OCI-LY7 (cell line): Measurements from ENCODE around the gene TNFRSF1A. TPM values are rescaled to one million over a fixed set of nuclear protein-coding genes. Genes with fewer than 3 reads are reported as not detected.
A peak's percentile ranks its signal among the peaks of the same experiment; 100 is the strongest.

Experiments used
- Bru-seq: library from RNA; stranded (reverse); fragments of 400-500 nt; gene quantifications from one replicate; lab custom pipeline; 2021; lab: Mats Ljungman, UMichigan
- BruChase-seq, 2 experiments: library from RNA; stranded (reverse); fragments of 400-500 nt; gene quantifications; one replicate each; lab custom pipeline; 2021; lab: Mats Ljungman, UMichigan
- BruUV-seq: library from RNA; stranded (reverse); fragments of 400-500 nt; replicated peaks from 2 replicates; lab custom pipeline; 2021; lab: Mats Ljungman, UMichigan
- CTCF ChIA-PET: fragments of 300-600 bp; sonication (Branson Sonifier 250); formaldehyde crosslinking; loops from one replicate; lab custom pipeline; 2022; ENCODE audit warnings: antibody characterized with exemption; ENCODE audit not compliant: unreplicated experiment; lab: Charles Lee
- POLR2A ChIA-PET: fragments of 300-600 bp; sonication (Branson Sonifier 250); formaldehyde crosslinking; loops from one replicate; lab custom pipeline; 2022; ENCODE audit warnings: antibody characterized with exemption; lab: Charles Lee
- DNase-seq: peaks from one replicate; pipeline ENCODE4 v3.0.0-alpha.2; 2015; ENCODE audit warnings: low spot score
- H2AFZ ChIP-seq: fragments of 200-600 bp; sonication (generic), shearing (Covaris generic); 2 replicates; pipeline ENCODE4 v1.6.1; 2014; ENCODE audit warnings: mild to moderate bottlenecking, antibody characterized with exemption, low read length, moderate library complexity
- H3K27ac ChIP-seq: fragments of 200-600 bp; sonication (generic); 2 replicates; pipeline ENCODE4 v1.5.1; 2014; ENCODE audit warnings: mixed run types, low read depth, mild to moderate bottlenecking, moderate library complexity, low read length, inconsistent platforms; ENCODE audit not compliant: poor library complexity, severe bottlenecking
- H3K36me3 ChIP-seq: fragments of 200-600 bp; sonication (generic); 2 replicates; pipeline ENCODE4 v1.6.1; 2014; ENCODE audit warnings: mild to moderate bottlenecking, antibody characterized with exemption, low read length, moderate library complexity, mixed read lengths; ENCODE audit not compliant: insufficient read depth
- H3K4me1 ChIP-seq: fragments of 200-600 bp; sonication (generic); 2 replicates; pipeline ENCODE4 v1.5.1; 2014; ENCODE audit warnings: mild to moderate bottlenecking, low read length; ENCODE audit not compliant: insufficient read depth, poor library complexity, severe bottlenecking
- H3K4me2 ChIP-seq: fragments of 200-600 bp; sonication (generic); 2 replicates; pipeline ENCODE4 v1.6.1; 2014; ENCODE audit warnings: mild to moderate bottlenecking, low read length
- H3K4me3 ChIP-seq: fragments of 200-600 bp; sonication (generic); 2 replicates; pipeline ENCODE4 v1.5.1; 2014; ENCODE audit warnings: mild to moderate bottlenecking, low read depth, low read length; ENCODE audit not compliant: poor library complexity, severe bottlenecking
- H3K79me2 ChIP-seq: fragments of 200-600 bp; sonication (generic); 2 replicates; pipeline ENCODE4 v1.6.1; 2016; ENCODE audit warnings: low read depth, mild to moderate bottlenecking, low read length, moderate library complexity, mixed read lengths; ENCODE audit not compliant: insufficient read depth
- H3K9me2 ChIP-seq: fragments of 200-600 bp; sonication (generic); 2 replicates; pipeline ENCODE4 v1.6.1; 2016; ENCODE audit warnings: mild to moderate bottlenecking, low read length, mixed read lengths; ENCODE audit not compliant: insufficient read depth
- H3K9me3 ChIP-seq: fragments of 200-600 bp; sonication (generic); 2 replicates; pipeline ENCODE4 v1.6.1; 2014; ENCODE audit warnings: mild to moderate bottlenecking, mixed run types, low read length, mixed read lengths
- H4K20me1 ChIP-seq: fragments of 200-600 bp; sonication (generic); 2 replicates; pipeline ENCODE4 v1.6.1; 2014; ENCODE audit warnings: mild to moderate bottlenecking, antibody characterized with exemption, low read length, moderate library complexity, mixed read lengths; ENCODE audit not compliant: insufficient read depth
- EZH2phosphoT487 ChIP-seq: fragments of 200-600 bp; sonication (generic); IDR thresholded peaks from 2 replicates; pipeline ENCODE4 v1.6.1; 2018; ENCODE audit warnings: low read depth, borderline replicate concordance, mild to moderate bottlenecking, mixed run types, antibody characterized with exemption, low read length, moderate library complexity, mixed read lengths
- intact Hi-C: fragments of 100-400 bp; cut with micrococcal nuclease; formaldehyde crosslinking; loops from one replicate; pipeline ENCODE4 v1.10.0; 2022; ENCODE audit not compliant: unreplicated experiment
- long read RNA-seq: library from polyadenylated mRNA; stranded (forward); transcript quantifications from one replicate; pipeline ENCODE4 v2.0.0, GENCODE V29; 2022
- total RNA-seq, 2 experiments: library from RNA; depleted of rRNA in 1 of 2; stranded (reverse); fragments of >200 nt in 1 of 2; shearing (Covaris generic) in 1 of 2; gene quantifications; 2 replicates each; pipeline ENCODE4 v1.2.3, GENCODE V29; 2014 to 2022
- TF ChIP-seq, protein P1 (sequence below): fragments of 200-600 bp; sonication (generic); conservative IDR thresholded peaks from 2 replicates; pipeline ENCODE4 v1.5.1; 2014; ENCODE audit warnings: mild to moderate bottlenecking, antibody characterized with exemption, low read length, moderate library complexity, mixed read lengths

Gene TNFRSF1A
- total RNA-seq (2014; rRNA removed; shearing (Covaris generic)) (23.4 and 37.3 TPM in 2 replicates), total RNA-seq (2022) (50.9 and 55.7 TPM in 2 replicates), Bru-seq, nascent RNA (percentile 68 among the genes with signal in this experiment), BruChase-seq, experiment 1, labeled RNA remaining after a 6-hour chase (percentile 75 among the genes with signal in this experiment), BruChase-seq, experiment 2, labeled RNA remaining after a 2-hour chase (percentile 76 among the genes with signal in this experiment)
- long read RNA-seq, transcript TNFRSF1A-201 (10 exons, 2,223 nt), result major isoform, 21 of 34 reads
- long read RNA-seq, partial matches to known transcripts, result 3 of 34 reads
- long read RNA-seq, other reads (novel, unspliced or antisense), result 10 of 34 reads

DNA sequence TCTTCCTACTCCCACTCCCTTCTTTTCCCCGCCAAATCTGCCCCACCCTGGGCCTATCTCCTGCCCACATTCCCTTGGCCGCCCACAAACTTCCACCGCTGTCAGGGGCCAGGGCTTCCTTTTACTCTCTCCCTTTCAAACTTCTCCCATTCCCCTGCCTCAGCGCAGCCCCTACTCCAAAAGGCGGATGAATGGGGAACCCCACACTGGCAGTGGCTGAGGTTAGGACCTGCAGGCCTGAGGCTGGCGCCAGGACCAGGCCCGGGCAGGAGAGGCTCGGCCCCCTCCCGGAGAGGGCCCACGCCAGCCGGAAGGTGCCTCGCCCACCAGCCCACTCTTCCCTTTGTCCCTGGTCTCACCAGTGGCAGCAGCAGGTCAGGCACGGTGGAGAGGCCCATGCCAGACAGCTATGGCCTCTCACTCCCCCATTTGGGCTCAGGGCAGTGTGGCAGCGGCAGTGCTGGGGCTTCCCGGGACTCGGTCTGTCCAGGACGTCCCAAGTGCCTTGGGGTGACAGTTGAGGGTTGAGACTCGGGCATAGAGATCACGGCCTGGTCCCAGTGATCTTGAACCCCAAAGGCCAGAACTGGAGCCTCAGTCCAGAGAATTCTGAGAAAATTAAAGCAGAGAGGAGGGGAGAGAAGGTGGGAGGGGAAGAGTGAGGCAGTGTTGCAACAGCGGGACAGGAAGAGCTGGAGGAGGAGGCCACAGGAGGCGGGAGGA is at the start of gene TNFRSF1A:
TNFRSF1A (minus strand) TSS at position 660 of the 723 bp plus-strand sequence; CDS start at position 398, 262 bp downstream.
- CTCF ChIA-PET, result interaction anchor here (0.5 to 1.3 kb wide), 2 partner anchors 23 to 26 kb away, joined by 3 to 4 read pairs; no protein-coding TSS in a partner anchor
- Histone ChIP-seq H3K9me3 (no peaks in the 10 kb centered on the region), H2AFZ (peak within 1 kb of the TSS; percentile 72), H3K4me3 (peak within 1 kb of the TSS; percentile 79), H3K9me2 (no peaks in the 10 kb centered on the region), H3K4me1 (peaks cover 76% of the 10 kb centered on the region), H4K20me1 (no peaks in the 10 kb centered on the region), H3K4me2 (peak within 1 kb of the TSS; percentile 85), H3K27ac (peak within 1 kb of the TSS; percentile 56), H3K36me3 (no peaks in the 10 kb centered on the region), H3K79me2 (peaks cover 42% of the 10 kb centered on the region; the same call in 1 of the 2 replicates)
- no peak for TF ChIP-seq EZH2phosphoT487
- TF ChIP-seq, protein P1, sequence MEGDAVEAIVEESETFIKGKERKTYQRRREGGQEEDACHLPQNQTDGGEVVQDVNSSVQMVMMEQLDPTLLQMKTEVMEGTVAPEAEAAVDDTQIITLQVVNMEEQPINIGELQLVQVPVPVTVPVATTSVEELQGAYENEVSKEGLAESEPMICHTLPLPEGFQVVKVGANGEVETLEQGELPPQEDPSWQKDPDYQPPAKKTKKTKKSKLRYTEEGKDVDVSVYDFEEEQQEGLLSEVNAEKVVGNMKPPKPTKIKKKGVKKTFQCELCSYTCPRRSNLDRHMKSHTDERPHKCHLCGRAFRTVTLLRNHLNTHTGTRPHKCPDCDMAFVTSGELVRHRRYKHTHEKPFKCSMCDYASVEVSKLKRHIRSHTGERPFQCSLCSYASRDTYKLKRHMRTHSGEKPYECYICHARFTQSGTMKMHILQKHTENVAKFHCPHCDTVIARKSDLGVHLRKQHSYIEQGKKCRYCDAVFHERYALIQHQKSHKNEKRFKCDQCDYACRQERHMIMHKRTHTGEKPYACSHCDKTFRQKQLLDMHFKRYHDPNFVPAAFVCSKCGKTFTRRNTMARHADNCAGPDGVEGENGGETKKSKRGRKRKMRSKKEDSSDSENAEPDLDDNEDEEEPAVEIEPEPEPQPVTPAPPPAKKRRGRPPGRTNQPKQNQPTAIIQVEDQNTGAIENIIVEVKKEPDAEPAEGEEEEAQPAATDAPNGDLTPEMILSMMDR, result no peak
- intact Hi-C loops, result no loop called here
- TSS peak; percentile 81 for BruUV-seq
- DNase-seq, result peak; percentile 76
- POLR2A ChIA-PET, result interaction anchor here (0.6 to 1.6 kb wide), 7 partner anchors 10 to 189 kb away, joined by 3 to 5 read pairs (median 4); no protein-coding TSS in a partner anchor

DNA sequence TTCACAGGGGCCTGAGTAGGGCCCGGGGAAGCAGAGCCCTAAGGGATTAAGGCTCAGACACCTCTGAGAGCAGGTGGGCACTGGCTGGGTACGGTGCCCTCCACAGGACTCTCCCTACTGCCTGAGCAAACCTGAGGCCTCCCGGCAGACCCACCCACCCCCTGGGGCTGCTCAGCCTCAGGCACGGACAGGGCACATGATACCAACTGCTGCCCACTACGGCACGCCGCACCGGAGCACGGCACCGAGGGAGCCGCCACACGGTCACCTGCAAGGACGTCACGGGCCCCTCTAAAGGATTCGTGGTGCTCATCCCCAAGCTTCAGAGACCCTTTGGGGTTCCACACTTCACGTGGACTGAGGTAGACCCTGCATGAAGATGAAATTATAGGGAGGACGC is 49.1 kb upstream of the TNFRSF1A start:
- ChIA-PET POLR2A (interaction anchor here (0.6 kb wide), 1 partner anchor 128 kb away, joined by 4 read pairs; no protein-coding TSS in a partner anchor), CTCF (no interaction called here)
- BruUV-seq, result no TSS peak
- Histone ChIP-seq H3K27ac (no peak overlapping the region), H3K4me2 (no peak overlapping the region), H3K9me3 (no peaks in the 10 kb centered on the region), H3K4me3 (no peak overlapping the region), H3K79me2 (no peaks in the 10 kb centered on the region), H3K36me3 (no peaks in the 10 kb centered on the region), H3K9me2 (no peaks in the 10 kb centered on the region), H4K20me1 (no peaks in the 10 kb centered on the region), H3K4me1 (no peaks in the 10 kb centered on the region), H2AFZ (no peak overlapping the region)
- TF ChIP-seq EZH2phosphoT487, result no peak
- TF ChIP-seq, protein P1, result no peak
- DNase-seq, result no peak
- intact Hi-C loops, result no loop called here
